CD14-positive monocyte (primary cell): ENCODE results near the gene SLC37A4. TPM values are rescaled to one million over a fixed set of nuclear protein-coding genes. Genes with fewer than 3 reads are reported as not detected.

Experiments
- DNase-seq, 3 donors: peaks; one replicate each; pipeline ENCODE4 v3.0.0-alpha.2; 2011 to 2022
- H2AFZ ChIP-seq: 2 replicates; pipeline ENCODE4 v1.6.0; 2012; ENCODE audit warnings: mild to moderate bottlenecking, low read depth, low read length, inconsistent platforms; ENCODE audit not compliant: insufficient read depth, poor library complexity, severe bottlenecking
- H3K27ac ChIP-seq, 2 donors: 1 replicate in 1 of 2; 2 replicates in 1 of 2; pipeline ENCODE4 v1.5.1; 2012 to 2013; ENCODE audit warnings: low read length in 2 of 2, control low read depth in 1 of 2, inconsistent platforms in 1 of 2, low read depth in 1 of 2, mild to moderate bottlenecking in 1 of 2
- H3K27me3 ChIP-seq, 2 donors: one replicate each; pipeline versions ENCODE4 v1.6.0 to v1.6.1; 2011 to 2013; ENCODE audit warnings: low read length in 2 of 2; ENCODE audit not compliant: control insufficient read depth in 2 of 2, insufficient read depth in 2 of 2
- H3K36me3 ChIP-seq, 2 donors: replicated peaks in 1 of 2; 1 replicate in 1 of 2; 2 replicates in 1 of 2; pipeline versions ENCODE4 v1.5.1 to v1.6.1; 2012 to 2013; ENCODE audit warnings: low read length in 2 of 2, control low read depth in 1 of 2, inconsistent platforms in 1 of 2, mild to moderate bottlenecking in 1 of 2; ENCODE audit not compliant: insufficient read depth in 2 of 2, control insufficient read depth in 1 of 2
- H3K4me1 ChIP-seq, 2 donors: 1 replicate in 1 of 2; 2 replicates in 1 of 2; pipeline versions ENCODE4 v1.5.1 to v1.6.1; 2012 to 2013; ENCODE audit warnings: low read length in 2 of 2, control low read depth in 1 of 2, inconsistent platforms in 1 of 2, mild to moderate bottlenecking in 1 of 2, moderate library complexity in 1 of 2; ENCODE audit not compliant: insufficient read depth in 2 of 2, control insufficient read depth in 1 of 2
- H3K4me2 ChIP-seq: replicated peaks from 2 replicates; pipeline ENCODE3; 2012; ENCODE audit warnings: low read length, moderate library complexity, mild to moderate bottlenecking; ENCODE audit not compliant: poor library complexity, severe bottlenecking; ENCODE audit errors: extremely low read depth
- H3K4me3 ChIP-seq, 3 experiments: fragments of 200-600 bp in 1 of 3; sonication (generic) in 1 of 3; replicated peaks in 1 of 3; 1 replicate in 2 of 3; 2 replicates in 1 of 3; pipeline ENCODE4 v1.5.1; 2011 to 2013; ENCODE audit warnings: low read length in 3 of 3, mild to moderate bottlenecking in 3 of 3, control low read depth in 2 of 3, low read depth in 2 of 3, inconsistent platforms in 1 of 3, moderate library complexity in 1 of 3
- H3K79me2 ChIP-seq: 2 replicates; pipeline ENCODE4 v1.6.0; 2012; ENCODE audit warnings: mild to moderate bottlenecking, control low read depth, inconsistent platforms, low read length, moderate library complexity; ENCODE audit not compliant: insufficient read depth
- H3K9ac ChIP-seq: 2 replicates; pipeline ENCODE4 v1.6.0; 2017; ENCODE audit warnings: low read length, mild to moderate bottlenecking; ENCODE audit not compliant: insufficient read depth, poor library complexity, severe bottlenecking
- H3K9me3 ChIP-seq, 2 donors: replicated peaks in 1 of 2; 1 replicate in 1 of 2; 2 replicates in 1 of 2; pipeline versions ENCODE4 v1.5.1 to v1.6.1; 2012 to 2013; ENCODE audit warnings: low read length in 2 of 2, control low read depth in 1 of 2; ENCODE audit not compliant: control insufficient read depth in 1 of 2, insufficient read depth in 1 of 2
- H4K20me1 ChIP-seq: 2 replicates; pipeline ENCODE4 v1.6.0; 2012; ENCODE audit warnings: mild to moderate bottlenecking, low read length, control low read depth, moderate library complexity; ENCODE audit not compliant: insufficient read depth
- H3K27ac Mint-ChIP-seq, 7 donors: one replicate each; pipeline ENCODE4 v1.8.0; 2020; ENCODE audit warnings: mild to moderate bottlenecking in 7 of 7, mixed read lengths in 7 of 7, moderate library complexity in 6 of 7, inconsistent platforms in 2 of 7
- H3K27me3 Mint-ChIP-seq, 3 donors: one replicate each; pipeline ENCODE4 v1.8.0; 2021 to 2022; ENCODE audit warnings: low read depth in 3 of 3, mild to moderate bottlenecking in 3 of 3, mixed read lengths in 3 of 3, moderate library complexity in 3 of 3, inconsistent platforms in 1 of 3
- H3K36me3 Mint-ChIP-seq, 2 donors: one replicate each; pipeline ENCODE4 v1.8.0; 2020; ENCODE audit warnings: mixed read lengths in 2 of 2, inconsistent platforms in 1 of 2, mild to moderate bottlenecking in 1 of 2
- H3K4me1 Mint-ChIP-seq: one replicate; pipeline ENCODE4 v1.8.0; 2020; ENCODE audit warnings: mild to moderate bottlenecking, mixed read lengths
- H3K4me3 Mint-ChIP-seq, 2 donors: one replicate each; pipeline ENCODE4 v1.8.0; 2020; ENCODE audit warnings: mild to moderate bottlenecking in 2 of 2, mixed read lengths in 2 of 2, moderate library complexity in 1 of 2
- H3K9me3 Mint-ChIP-seq, 7 donors: one replicate each; pipeline ENCODE4 v1.8.0; 2020 to 2022; ENCODE audit warnings: mixed read lengths in 7 of 7, mild to moderate bottlenecking in 6 of 7, moderate library complexity in 6 of 7, inconsistent platforms in 2 of 7
- WGBS: methylation state at CpG from one replicate; pipeline ENCODE4 v1.1.5; 2013; ENCODE audit warnings: missing lambda C conversion rate; ENCODE audit not compliant: insufficient coverage; 5-methylcytosine and 5-hydroxymethylcytosine counted together
- intact Hi-C, 2 donors: fragments of 100-400 bp; cut with micrococcal nuclease; formaldehyde crosslinking; loops; one replicate each; pipeline versions ENCODE4 v1.15.0 to v1.15.1; 2023
- polyA plus RNA-seq, 3 donors: library from polyadenylated mRNA; depleted of rRNA in 1 of 3; unstranded in 2 of 3; stranded (reverse) in 1 of 3; fragments of 300-500 nt in 2 of 3; fragments of >200 nt in 1 of 3; fragmentation: Illumina TruSeq in 2 of 3; gene quantifications; 1 replicate in 2 of 3; 2 replicates in 1 of 3; pipeline ENCODE4 v1.2.3, GENCODE V29; 2012 to 2021
- TF ChIP-seq, protein P1 (sequence below): fragments of 200-600 bp; IDR thresholded peaks from one replicate; pipeline ENCODE4 v1.8.0; 2022; ENCODE audit warnings: antibody characterized with exemption, mild to moderate bottlenecking

Gene SLC37A4
- polyA plus RNA-seq, 3 donors, result 5.9 to 8.0 (median 7.2) TPM

DNA sequence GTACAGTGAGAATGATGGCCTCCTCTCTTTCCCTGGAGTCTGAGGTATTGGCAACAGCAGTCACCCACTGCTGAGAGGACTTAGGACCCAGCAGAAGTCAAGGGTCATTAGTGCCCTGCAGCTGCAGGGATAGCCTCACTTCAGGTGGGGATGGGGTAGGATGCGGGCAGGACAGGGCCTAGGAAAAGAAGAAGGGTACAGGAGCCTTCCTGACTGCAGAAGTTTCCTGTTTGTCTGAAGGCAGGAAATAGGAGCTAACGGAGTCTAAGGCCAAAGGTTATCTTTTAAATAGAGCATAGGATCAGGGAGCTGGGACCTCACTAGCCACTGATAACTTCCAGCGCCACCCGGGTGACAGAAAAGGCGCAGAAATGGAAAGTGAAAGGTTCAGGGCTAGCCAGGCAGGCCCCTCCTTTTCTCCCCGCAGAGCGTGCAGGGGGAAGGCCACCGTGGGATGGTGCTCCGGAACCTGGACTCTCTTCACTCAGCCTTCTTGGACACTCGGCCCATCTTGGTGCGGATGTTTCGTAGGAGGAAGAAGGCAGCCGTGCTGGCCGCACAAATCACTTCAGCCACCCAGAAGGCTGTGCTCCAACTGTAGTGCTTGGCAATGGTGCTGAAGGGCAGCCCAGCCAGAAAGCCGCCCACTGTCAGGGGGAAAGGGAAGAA is 6.1 kb downstream of the SLC37A4 start:
- Mint-ChIP-seq H3K27ac (peak overlapping the region in 4 of 7 donors; percentile 37 to 80 (median 58)), H3K9me3 (no peaks in the 10 kb centered on the region), H3K4me3 (no peak overlapping the region), H3K36me3 (peaks cover 50 to 68% of the 10 kb centered on the region in 2 donors), H3K27me3 (peaks cover 0 to 1% (median 0%) of the 10 kb centered on the region in 3 donors), H3K4me1 (peaks cover 17% of the 10 kb centered on the region)
- Histone ChIP-seq H3K36me3 (peaks cover 43 to 62% of the 10 kb centered on the region in 2 donors), H3K4me3 (no peak overlapping the region), H3K9ac (no peak overlapping the region), H3K27ac (peak overlapping the region in 1 of 2 donors; percentile 42), H3K27me3 (no peaks in the 10 kb centered on the region), H4K20me1 (no peaks in the 10 kb centered on the region), H2AFZ (no peak overlapping the region), H3K79me2 (peaks cover 31% of the 10 kb centered on the region), H3K4me1 (peaks cover 7 to 17% of the 10 kb centered on the region in 2 donors), H3K4me2 (no peak overlapping the region), H3K9me3 (no peaks in the 10 kb centered on the region)
- TF ChIP-seq, protein P1, sequence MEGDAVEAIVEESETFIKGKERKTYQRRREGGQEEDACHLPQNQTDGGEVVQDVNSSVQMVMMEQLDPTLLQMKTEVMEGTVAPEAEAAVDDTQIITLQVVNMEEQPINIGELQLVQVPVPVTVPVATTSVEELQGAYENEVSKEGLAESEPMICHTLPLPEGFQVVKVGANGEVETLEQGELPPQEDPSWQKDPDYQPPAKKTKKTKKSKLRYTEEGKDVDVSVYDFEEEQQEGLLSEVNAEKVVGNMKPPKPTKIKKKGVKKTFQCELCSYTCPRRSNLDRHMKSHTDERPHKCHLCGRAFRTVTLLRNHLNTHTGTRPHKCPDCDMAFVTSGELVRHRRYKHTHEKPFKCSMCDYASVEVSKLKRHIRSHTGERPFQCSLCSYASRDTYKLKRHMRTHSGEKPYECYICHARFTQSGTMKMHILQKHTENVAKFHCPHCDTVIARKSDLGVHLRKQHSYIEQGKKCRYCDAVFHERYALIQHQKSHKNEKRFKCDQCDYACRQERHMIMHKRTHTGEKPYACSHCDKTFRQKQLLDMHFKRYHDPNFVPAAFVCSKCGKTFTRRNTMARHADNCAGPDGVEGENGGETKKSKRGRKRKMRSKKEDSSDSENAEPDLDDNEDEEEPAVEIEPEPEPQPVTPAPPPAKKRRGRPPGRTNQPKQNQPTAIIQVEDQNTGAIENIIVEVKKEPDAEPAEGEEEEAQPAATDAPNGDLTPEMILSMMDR, result no peak
- DNase-seq, result no peak
- 91% methylated on average over 15 of the region's 15 CpGs for WGBS
- intact Hi-C loops, result no loop called here

DNA sequence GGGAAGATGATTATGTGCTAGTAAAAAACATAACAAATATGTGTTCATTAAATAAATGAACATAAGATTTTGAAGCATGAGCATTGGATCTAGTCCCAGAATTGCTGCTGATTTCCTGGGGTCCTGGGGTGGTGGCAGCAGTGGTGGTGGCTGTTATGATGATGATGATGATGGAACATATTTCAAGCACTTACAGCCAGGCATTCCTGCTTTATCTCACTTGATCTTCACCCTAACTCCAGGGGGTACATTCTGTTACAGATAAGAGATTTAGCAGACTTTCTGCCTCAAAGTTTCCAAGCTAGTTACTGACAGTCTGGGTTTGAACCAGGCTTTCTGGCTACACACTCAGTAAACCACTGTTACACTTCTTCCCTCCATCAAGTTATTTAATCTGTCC is 6.9 kb downstream of the SLC37A4 start:
- Mint-ChIP-seq H3K27ac (peak overlapping the region in 1 of 7 donors; percentile 7), H3K27me3 (peaks cover 0 to 1% (median 0%) of the 10 kb centered on the region in 3 donors), H3K36me3 (peaks cover 47 to 68% of the 10 kb centered on the region in 2 donors), H3K4me3 (no peak overlapping the region), H3K4me1 (peaks cover 14% of the 10 kb centered on the region), H3K9me3 (no peaks in the 10 kb centered on the region)
- Histone ChIP-seq H3K4me3 (no peak overlapping the region), H3K36me3 (peaks cover 43 to 62% of the 10 kb centered on the region in 2 donors), H3K9me3 (no peaks in the 10 kb centered on the region), H3K27ac (peak overlapping the region in 1 of 2 donors; percentile 31), H3K4me1 (peaks cover 12 to 18% of the 10 kb centered on the region in 2 donors), H2AFZ (no peak overlapping the region), H3K4me2 (no peak overlapping the region), H3K9ac (no peak overlapping the region), H4K20me1 (peaks cover 3% of the 10 kb centered on the region), H3K79me2 (peaks cover 38% of the 10 kb centered on the region), H3K27me3 (no peaks in the 10 kb centered on the region)
- intact Hi-C loops, result no loop called here
- TF ChIP-seq, protein P1, result no peak
- no peak for DNase-seq
